Stimulated activated CD8-positive, alpha-beta memory T cell treated with anti-CD3 and anti-CD28 coated beads, Interleukin-4, amount 100 ng/mL, for 1 hour (primary cell): ENCODE data around the gene GDPD4.

Experiments used
- DNase-seq, 2 donors: peaks; one replicate each; pipeline ENCODE4 v3.0.0-alpha.2; 2020; ENCODE audit warnings: low read depth in 2 of 2, low spot score in 1 of 2

The GDPD4 gene

GRCh38 chr11:77175869-77176539 is 125.5 kb downstream of the GDPD4 start:
- DNase-seq = no peak

GRCh38 chr11:77175021-77175842 is 126.3 kb downstream of the GDPD4 start:
- no peak for DNase-seq

- DNase-seq = no peak
Observed at GRCh38 chr11:77174559-77174958, 126.9 kb downstream of the GDPD4 start.

- DNase-seq = no peak
Observed at GRCh38 chr11:77173494-77173893, 128.0 kb downstream of the GDPD4 start.

- no peak for DNase-seq
Observed at GRCh38 chr11:77172666-77172982, 128.9 kb downstream of the GDPD4 start.

- DNase-seq = no peak
Observed at GRCh38 chr11:77171885-77172665, 129.4 kb downstream of the GDPD4 start.

- DNase-seq = no peak
Observed at GRCh38 chr11:77171254-77171653, 130.2 kb downstream of the GDPD4 start.

- no peak for DNase-seq
Observed at GRCh38 chr11:77170107-77170506, 131.4 kb downstream of the GDPD4 start.

GRCh38 chr11:77167791-77168190 is 133.7 kb downstream of the GDPD4 start:
- DNase-seq = no peak

GRCh38 chr11:77167111-77167626 is 134.3 kb downstream of the GDPD4 start:
- DNase-seq = no peak
